Smooth muscle cell (in vitro differentiated cells): ENCODE measurements around the gene NFYB. TPM values are rescaled to one million over a fixed set of nuclear protein-coding genes. Genes with fewer than 3 reads are reported as not detected.

ENCODE experiments used
- DNase-seq: peaks from one replicate; lab custom pipeline; 2025; ENCODE audit not compliant: unreplicated experiment; lab: John Stamatoyannopoulos, UW
- H2AFZ ChIP-seq: fragments of 200-600 bp; sonication (generic); 2 replicates; pipeline ENCODE4 v1.6.0; 2016; ENCODE audit warnings: antibody characterized with exemption, low read depth, mild to moderate bottlenecking
- H3F3A ChIP-seq: fragments of 200-600 bp; sonication (generic); 2 replicates; pipeline ENCODE4 v1.6.0; 2017; ENCODE audit warnings: antibody characterized with exemption, low read depth
- H3K27ac ChIP-seq: fragments of 200-600 bp; sonication (generic); 2 replicates; pipeline ENCODE4 v1.5.1; 2016; ENCODE audit warnings: low read depth, mild to moderate bottlenecking
- H3K27me3 ChIP-seq: fragments of 200-600 bp; sonication (generic); 2 replicates; pipeline ENCODE4 v1.6.1; 2016; ENCODE audit warnings: low read depth, mild to moderate bottlenecking
- H3K36me3 ChIP-seq: fragments of 200-600 bp; sonication (generic); 2 replicates; pipeline ENCODE4 v1.5.1; 2016; ENCODE audit warnings: low read depth
- H3K4me1 ChIP-seq: fragments of 200-600 bp; sonication (generic); 2 replicates; pipeline ENCODE4 v1.5.1; 2016; ENCODE audit warnings: low read depth
- H3K4me2 ChIP-seq: fragments of 200-600 bp; sonication (generic); 2 replicates; pipeline ENCODE4 v1.6.0; 2016; ENCODE audit warnings: mild to moderate bottlenecking
- H3K4me3 ChIP-seq: fragments of 200-600 bp; sonication (generic); 2 replicates; pipeline ENCODE4 v1.5.1; 2016; ENCODE audit warnings: mild to moderate bottlenecking
- H3K79me2 ChIP-seq: fragments of 200-600 bp; sonication (generic); 2 replicates; pipeline ENCODE4 v1.6.0; 2016; ENCODE audit warnings: low read depth, mild to moderate bottlenecking
- H3K9ac ChIP-seq: fragments of 200-600 bp; sonication (generic); 2 replicates; pipeline ENCODE4 v1.6.0; 2016; ENCODE audit warnings: low read depth
- H3K9me3 ChIP-seq: fragments of 200-600 bp; sonication (generic); replicated peaks from 2 replicates; pipeline ENCODE4 v1.5.1; 2016; ENCODE audit warnings: low read depth
- H4K20me1 ChIP-seq: fragments of 200-600 bp; sonication (generic); 2 replicates; pipeline ENCODE4 v1.6.0; 2016; ENCODE audit warnings: low read depth
- CTCF ChIP-seq: fragments of 200-600 bp; sonication (generic); IDR thresholded peaks from 2 replicates; pipeline ENCODE4 v1.5.1; 2017; ENCODE audit warnings: borderline replicate concordance, mild to moderate bottlenecking, antibody characterized with exemption; ENCODE audit not compliant: insufficient read depth, poor library complexity, severe bottlenecking
- WGBS: methylation state at CpG from one replicate; pipeline ENCODE4 v1.1.7; 2016; ENCODE audit warnings: low lambda C conversion rate; 5-methylcytosine and 5-hydroxymethylcytosine counted together
- polyA plus RNA-seq: library from polyadenylated mRNA; unstranded; fragments of >200 nt; fragmentation: Nextera tagmentation; extraction: Ambion mirVana; gene quantifications from 2 replicates; pipeline ENCODE4 v1.2.1, GENCODE V29; 2016
- total RNA-seq: library from RNA; depleted of rRNA; stranded (reverse); fragments of >200 nt; gene quantifications from 2 replicates; pipeline ENCODE4 v1.2.3, GENCODE V29; 2014

The NFYB gene
- total and polyA plus RNA-seq, 2 experiments from 2014 or later: 20.2 to 22.6 TPM

GRCh38 chr12:104182621-104183378 is 44.8 kb upstream of the NFYB start:
- DNase-seq: no peak
- Histone ChIP-seq H3K9me3 (no peaks in the 10 kb centered on the region), H3K36me3 (no peaks in the 10 kb centered on the region), H3K4me1 (no peaks in the 10 kb centered on the region), H4K20me1 (no peaks in the 10 kb centered on the region), H3F3A (no peaks in the 10 kb centered on the region), H3K9ac (no peak overlapping the region), H3K27me3 (no peaks in the 10 kb centered on the region), H3K4me3 (no peak overlapping the region), H2AFZ (no peak overlapping the region), H3K27ac (no peak overlapping the region), H3K4me2 (no peak overlapping the region), H3K79me2 (no peaks in the 10 kb centered on the region)
- WGBS: 87% methylated on average over 5 of the region's 5 CpGs
- TF ChIP-seq CTCF: no peak

GRCh38 chr12:104182144-104182543 is 44.1 kb upstream of the NFYB start:
- DNase-seq: no peak
- H3F3A ChIP-seq: no peaks in the 10 kb centered on the region
- no peaks in the 10 kb centered on the region for H4K20me1 ChIP-seq
- H3K27ac ChIP-seq: no peak overlapping the region
- no peak for TF ChIP-seq CTCF
- H3K9ac ChIP-seq: no peak overlapping the region
- no peaks in the 10 kb centered on the region for H3K27me3 ChIP-seq
- no peaks in the 10 kb centered on the region for H3K9me3 ChIP-seq
- no peak overlapping the region for H3K4me3 ChIP-seq
- no peaks in the 10 kb centered on the region for H3K36me3 ChIP-seq
- H2AFZ ChIP-seq: no peak overlapping the region
- H3K4me1 ChIP-seq: no peaks in the 10 kb centered on the region
- no peak overlapping the region for H3K4me2 ChIP-seq
- 96% methylated on average over 4 of the region's 4 CpGs for WGBS
- H3K79me2 ChIP-seq: no peaks in the 10 kb centered on the region

GRCh38 chr12:104181313-104181712 is 43.3 kb upstream of the NFYB start:
- Histone ChIP-seq H3K4me3 (no peak overlapping the region), H3K4me2 (no peak overlapping the region), H3K27ac (no peak overlapping the region), H2AFZ (no peak overlapping the region), H3K79me2 (no peaks in the 10 kb centered on the region), H3K27me3 (no peaks in the 10 kb centered on the region), H3F3A (no peaks in the 10 kb centered on the region), H3K4me1 (no peaks in the 10 kb centered on the region), H3K9me3 (no peaks in the 10 kb centered on the region), H3K9ac (no peak overlapping the region), H4K20me1 (no peaks in the 10 kb centered on the region), H3K36me3 (no peaks in the 10 kb centered on the region)
- no peak for TF ChIP-seq CTCF
- no peak for DNase-seq
- 67% methylated on average over 4 of the region's 4 CpGs for WGBS

GRCh38 chr12:104180374-104180773 is 42.4 kb upstream of the NFYB start:
- Histone ChIP-seq H3K4me3 (no peak overlapping the region), H3K4me1 (no peaks in the 10 kb centered on the region), H2AFZ (no peak overlapping the region), H3K9ac (no peak overlapping the region), H3K9me3 (no peaks in the 10 kb centered on the region), H3F3A (no peaks in the 10 kb centered on the region), H3K27me3 (no peaks in the 10 kb centered on the region), H3K79me2 (no peaks in the 10 kb centered on the region), H3K27ac (no peak overlapping the region), H3K4me2 (no peak overlapping the region), H3K36me3 (no peaks in the 10 kb centered on the region), H4K20me1 (no peaks in the 10 kb centered on the region)
- 92% methylated on average over 5 of the region's 5 CpGs for WGBS
- TF ChIP-seq CTCF: no peak
- no peak for DNase-seq
